ENCODE data around the gene SYVN1.

- TF ChIP-seq CTCF (IDR thresholded peaks at IDR 0.05), result no peak
- TF ChIP-seq POLR2A (IDR thresholded peaks at IDR 0.05), result no peak
Observed at GRCh38 chr11:65113839-65114238, 20.5 kb downstream of the SYVN1 start.
